SHP77 (cell line): ENCODE measurements around the gene GLT1D1.

ENCODE experiments used
- DNase-seq, 2 experiments: peaks; one replicate each; lab custom pipeline; 2025; lab: John Stamatoyannopoulos, UW

The GLT1D1 gene

GRCh38 chr12:128914908-128915563, 61.8 kb downstream of the GLT1D1 start:
- no peak for DNase-seq

GRCh38 chr12:128916425-128916824, 63.1 kb downstream of the GLT1D1 start:
- DNase-seq: no peak

GRCh38 chr12:128918481-128919260, 65.4 kb downstream of the GLT1D1 start:
- no peak for DNase-seq

GRCh38 chr12:128920468-128920867, 67.2 kb downstream of the GLT1D1 start:
- no peak for DNase-seq

GRCh38 chr12:128928361-128928760, 75.1 kb downstream of the GLT1D1 start:
- DNase-seq: no peak

GRCh38 chr12:128929057-128929456, 75.8 kb downstream of the GLT1D1 start:
- no peak for DNase-seq

GRCh38 chr12:128930606-128931005, 77.3 kb downstream of the GLT1D1 start:
- DNase-seq: no peak

GRCh38 chr12:128932521-128932920, 79.2 kb downstream of the GLT1D1 start:
- DNase-seq: no peak

- no peak for DNase-seq
These were observed 79.8 kb downstream of the GLT1D1 start for GRCh38 chr12:128933039-128933438.

GRCh38 chr12:128933926-128934325, 80.6 kb downstream of the GLT1D1 start:
- no peak for DNase-seq

GRCh38 chr12:128938886-128939285, 85.6 kb downstream of the GLT1D1 start:
- no peak for DNase-seq

GRCh38 chr12:128940090-128940888, 87.0 kb downstream of the GLT1D1 start:
- DNase-seq: no peak

- DNase-seq: no peak
These were observed 87.7 kb downstream of the GLT1D1 start for GRCh38 chr12:128940974-128941373.

- peak in 1 of 2 experiments; percentile 19 for DNase-seq
These were observed 89.7 kb downstream of the GLT1D1 start for GRCh38 chr12:128942960-128943477.

- DNase-seq: no peak
These were observed 91.7 kb downstream of the GLT1D1 start for GRCh38 chr12:128944956-128945355.

- no peak for DNase-seq
These were observed 93.9 kb downstream of the GLT1D1 start for GRCh38 chr12:128947209-128947608.

GRCh38 chr12:128949086-128949485, 95.8 kb downstream of the GLT1D1 start:
- no peak for DNase-seq

GRCh38 chr12:128951448-128951847, 98.2 kb downstream of the GLT1D1 start:
- no peak for DNase-seq

- no peak for DNase-seq
These were observed 103.5 kb downstream of the GLT1D1 start for GRCh38 chr12:128956755-128957154.

- DNase-seq: no peak
These were observed 106.6 kb downstream of the GLT1D1 start for GRCh38 chr12:128959901-128960300.

- no peak for DNase-seq
These were observed 108.1 kb downstream of the GLT1D1 start for GRCh38 chr12:128961308-128961902.

- DNase-seq: no peak
These were observed 108.7 kb downstream of the GLT1D1 start for GRCh38 chr12:128961957-128962356.
